ENCODE measurements around the gene BIN2. TPM values are rescaled to one million over a fixed set of nuclear protein-coding genes. Genes with fewer than 3 reads are reported as not detected.

The BIN2 gene
- total and polyA plus RNA-seq, 9 of the 15 experiments (the other 6 are each of a cell fraction or from before 2014, with no cell fraction given) = 0.04 to 0.39 (median 0.25) TPM; not detected in 1

GRCh38 chr12:51270067-51270950 is 53.7 kb downstream of the BIN2 start, which contains the start of gene SMAGP (continued):
- TF ChIP-seq POLR3G (IDR thresholded peaks at IDR 0.05; ENCODE audit: extremely low read depth, insufficient read length, insufficient replicate concordance) = no peak
- TF ChIP-seq MAX (CRISPR knock-in tag; IDR thresholded peaks at IDR 0.05) = no peak; the same call in none of the 2 replicates
- no peak for TF ChIP-seq MTF1 (CRISPR knock-in tag; IDR thresholded peaks at IDR 0.05; ENCODE audit: borderline replicate concordance)
- no peak for TF ChIP-seq ARNT (IDR thresholded peaks at IDR 0.05)
- no peak for TF ChIP-seq MYBL2 (IDR thresholded peaks at IDR 0.05; ENCODE audit: low read depth)
- no peak for TF ChIP-seq MYBL2 (CRISPR knock-in tag; IDR thresholded peaks at IDR 0.05; ENCODE audit: borderline replicate concordance)
- peak; percentile 23; the same call in 1 of the 2 replicates for TF ChIP-seq GABPB1 (CRISPR knock-in tag; IDR thresholded peaks at IDR 0.05)
- no peak for TF ChIP-seq GATAD2A (IDR thresholded peaks at IDR 0.05)
- TF ChIP-seq C11orf30 (IDR thresholded peaks at IDR 0.05; ENCODE audit: low read depth) = no peak
- TF ChIP-seq POLR2G (IDR thresholded peaks at IDR 0.05; ENCODE audit: low read depth, low read length) = peak; percentile 87
- no peak for TF ChIP-seq FOXM1 (IDR thresholded peaks at IDR 0.05; ENCODE audit: low read depth)
- TF ChIP-seq FOXM1 (CRISPR knock-in tag; IDR thresholded peaks at IDR 0.05; ENCODE audit: low read depth) = no peak
- TF ChIP-seq ZNF395 (CRISPR knock-in tag; IDR thresholded peaks at IDR 0.05) = peak; percentile 43; the same call in 1 of the 2 replicates
- TF ChIP-seq MYC (IDR thresholded peaks at IDR 0.05; ENCODE audit: low read depth, low read length) = peak; percentile 45; the same call in 1 of the 2 replicates
- TF ChIP-seq MYC (CRISPR knock-in tag; IDR thresholded peaks at IDR 0.05; ENCODE audit: borderline replicate concordance, low read depth) = no peak
- no peak for TF ChIP-seq TGIF2 (CRISPR knock-in tag; IDR thresholded peaks at IDR 0.05)
- TF ChIP-seq RERE (CRISPR knock-in tag; IDR thresholded peaks at IDR 0.05; ENCODE audit: borderline replicate concordance) = no peak
- no peak for TF ChIP-seq ZNF175 (CRISPR knock-in tag; IDR thresholded peaks at IDR 0.05; ENCODE audit: low read depth)
- TF ChIP-seq NFIC (IDR thresholded peaks at IDR 0.05) = no peak; the same call in 1 of the 2 replicates

All from K562 (cell line).